ENCODE results near the gene EBF3. TPM values are rescaled to one million over a fixed set of nuclear protein-coding genes. Genes with fewer than 3 reads are reported as not detected.

The EBF3 gene
- total and polyA plus RNA-seq, 9 of the 15 experiments (the other 6 are each of a cell fraction or from before 2014, with no cell fraction given): not detected

DNA sequence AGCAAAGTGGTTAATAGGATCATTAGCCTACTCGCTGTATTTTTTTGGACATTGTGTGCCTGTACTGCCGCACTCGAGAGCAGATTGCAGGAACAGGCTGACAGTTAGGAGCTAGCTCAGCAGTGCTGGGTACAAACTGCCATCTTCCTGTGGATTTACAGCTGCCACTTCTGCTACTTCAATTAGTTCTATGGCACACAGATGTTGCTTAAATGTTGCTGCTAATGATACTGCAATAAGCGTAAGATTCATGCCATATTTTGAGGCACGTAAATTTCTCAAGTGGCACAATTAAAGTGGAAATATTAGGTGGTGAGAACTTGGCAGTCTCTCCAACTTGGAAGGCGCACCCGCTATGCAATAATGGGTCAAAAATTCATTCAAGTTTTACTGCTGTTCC, 171.9 kb downstream of the EBF3 start (continued):
- TF ChIP-seq SRF (CRISPR knock-in tag; IDR thresholded peaks at IDR 0.05): no peak
- TF ChIP-seq CHD2 (IDR thresholded peaks at IDR 0.05; ENCODE audit: low read depth, low read length): no peak
- TF ChIP-seq KDM1A (IDR thresholded peaks at IDR 0.05): no peak
- TF ChIP-seq ZNF184 (CRISPR knock-in tag; IDR thresholded peaks at IDR 0.05): no peak
- no peak for TF ChIP-seq SNRNP70 (optimal IDR thresholded peaks at IDR 0.05; ENCODE audit: low read depth, low read length)
- no peak for TF ChIP-seq ELF1 (tag; IDR thresholded peaks at IDR 0.05)
- TF ChIP-seq, protein P1, sequence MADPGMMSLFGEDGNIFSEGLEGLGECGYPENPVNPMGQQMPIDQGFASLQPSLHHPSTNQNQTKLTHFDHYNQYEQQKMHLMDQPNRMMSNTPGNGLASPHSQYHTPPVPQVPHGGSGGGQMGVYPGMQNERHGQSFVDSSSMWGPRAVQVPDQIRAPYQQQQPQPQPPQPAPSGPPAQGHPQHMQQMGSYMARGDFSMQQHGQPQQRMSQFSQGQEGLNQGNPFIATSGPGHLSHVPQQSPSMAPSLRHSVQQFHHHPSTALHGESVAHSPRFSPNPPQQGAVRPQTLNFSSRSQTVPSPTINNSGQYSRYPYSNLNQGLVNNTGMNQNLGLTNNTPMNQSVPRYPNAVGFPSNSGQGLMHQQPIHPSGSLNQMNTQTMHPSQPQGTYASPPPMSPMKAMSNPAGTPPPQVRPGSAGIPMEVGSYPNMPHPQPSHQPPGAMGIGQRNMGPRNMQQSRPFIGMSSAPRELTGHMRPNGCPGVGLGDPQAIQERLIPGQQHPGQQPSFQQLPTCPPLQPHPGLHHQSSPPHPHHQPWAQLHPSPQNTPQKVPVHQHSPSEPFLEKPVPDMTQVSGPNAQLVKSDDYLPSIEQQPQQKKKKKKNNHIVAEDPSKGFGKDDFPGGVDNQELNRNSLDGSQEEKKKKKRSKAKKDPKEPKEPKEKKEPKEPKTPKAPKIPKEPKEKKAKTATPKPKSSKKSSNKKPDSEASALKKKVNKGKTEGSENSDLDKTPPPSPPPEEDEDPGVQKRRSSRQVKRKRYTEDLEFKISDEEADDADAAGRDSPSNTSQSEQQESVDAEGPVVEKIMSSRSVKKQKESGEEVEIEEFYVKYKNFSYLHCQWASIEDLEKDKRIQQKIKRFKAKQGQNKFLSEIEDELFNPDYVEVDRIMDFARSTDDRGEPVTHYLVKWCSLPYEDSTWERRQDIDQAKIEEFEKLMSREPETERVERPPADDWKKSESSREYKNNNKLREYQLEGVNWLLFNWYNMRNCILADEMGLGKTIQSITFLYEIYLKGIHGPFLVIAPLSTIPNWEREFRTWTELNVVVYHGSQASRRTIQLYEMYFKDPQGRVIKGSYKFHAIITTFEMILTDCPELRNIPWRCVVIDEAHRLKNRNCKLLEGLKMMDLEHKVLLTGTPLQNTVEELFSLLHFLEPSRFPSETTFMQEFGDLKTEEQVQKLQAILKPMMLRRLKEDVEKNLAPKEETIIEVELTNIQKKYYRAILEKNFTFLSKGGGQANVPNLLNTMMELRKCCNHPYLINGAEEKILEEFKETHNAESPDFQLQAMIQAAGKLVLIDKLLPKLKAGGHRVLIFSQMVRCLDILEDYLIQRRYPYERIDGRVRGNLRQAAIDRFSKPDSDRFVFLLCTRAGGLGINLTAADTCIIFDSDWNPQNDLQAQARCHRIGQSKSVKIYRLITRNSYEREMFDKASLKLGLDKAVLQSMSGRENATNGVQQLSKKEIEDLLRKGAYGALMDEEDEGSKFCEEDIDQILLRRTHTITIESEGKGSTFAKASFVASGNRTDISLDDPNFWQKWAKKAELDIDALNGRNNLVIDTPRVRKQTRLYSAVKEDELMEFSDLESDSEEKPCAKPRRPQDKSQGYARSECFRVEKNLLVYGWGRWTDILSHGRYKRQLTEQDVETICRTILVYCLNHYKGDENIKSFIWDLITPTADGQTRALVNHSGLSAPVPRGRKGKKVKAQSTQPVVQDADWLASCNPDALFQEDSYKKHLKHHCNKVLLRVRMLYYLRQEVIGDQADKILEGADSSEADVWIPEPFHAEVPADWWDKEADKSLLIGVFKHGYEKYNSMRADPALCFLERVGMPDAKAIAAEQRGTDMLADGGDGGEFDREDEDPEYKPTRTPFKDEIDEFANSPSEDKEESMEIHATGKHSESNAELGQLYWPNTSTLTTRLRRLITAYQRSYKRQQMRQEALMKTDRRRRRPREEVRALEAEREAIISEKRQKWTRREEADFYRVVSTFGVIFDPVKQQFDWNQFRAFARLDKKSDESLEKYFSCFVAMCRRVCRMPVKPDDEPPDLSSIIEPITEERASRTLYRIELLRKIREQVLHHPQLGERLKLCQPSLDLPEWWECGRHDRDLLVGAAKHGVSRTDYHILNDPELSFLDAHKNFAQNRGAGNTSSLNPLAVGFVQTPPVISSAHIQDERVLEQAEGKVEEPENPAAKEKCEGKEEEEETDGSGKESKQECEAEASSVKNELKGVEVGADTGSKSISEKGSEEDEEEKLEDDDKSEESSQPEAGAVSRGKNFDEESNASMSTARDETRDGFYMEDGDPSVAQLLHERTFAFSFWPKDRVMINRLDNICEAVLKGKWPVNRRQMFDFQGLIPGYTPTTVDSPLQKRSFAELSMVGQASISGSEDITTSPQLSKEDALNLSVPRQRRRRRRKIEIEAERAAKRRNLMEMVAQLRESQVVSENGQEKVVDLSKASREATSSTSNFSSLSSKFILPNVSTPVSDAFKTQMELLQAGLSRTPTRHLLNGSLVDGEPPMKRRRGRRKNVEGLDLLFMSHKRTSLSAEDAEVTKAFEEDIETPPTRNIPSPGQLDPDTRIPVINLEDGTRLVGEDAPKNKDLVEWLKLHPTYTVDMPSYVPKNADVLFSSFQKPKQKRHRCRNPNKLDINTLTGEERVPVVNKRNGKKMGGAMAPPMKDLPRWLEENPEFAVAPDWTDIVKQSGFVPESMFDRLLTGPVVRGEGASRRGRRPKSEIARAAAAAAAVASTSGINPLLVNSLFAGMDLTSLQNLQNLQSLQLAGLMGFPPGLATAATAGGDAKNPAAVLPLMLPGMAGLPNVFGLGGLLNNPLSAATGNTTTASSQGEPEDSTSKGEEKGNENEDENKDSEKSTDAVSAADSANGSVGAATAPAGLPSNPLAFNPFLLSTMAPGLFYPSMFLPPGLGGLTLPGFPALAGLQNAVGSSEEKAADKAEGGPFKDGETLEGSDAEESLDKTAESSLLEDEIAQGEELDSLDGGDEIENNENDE (IDR thresholded peaks at IDR 0.05; ENCODE audit: low read depth, low read length): no peak
